ENCODE results near the gene NHSL1. TPM values are rescaled to one million over a fixed set of nuclear protein-coding genes. Genes with fewer than 3 reads are reported as not detected.

Gene NHSL1
- total and polyA plus RNA-seq, 4 donors: 6.6 to 33.0 (median 20.7) TPM

DNA sequence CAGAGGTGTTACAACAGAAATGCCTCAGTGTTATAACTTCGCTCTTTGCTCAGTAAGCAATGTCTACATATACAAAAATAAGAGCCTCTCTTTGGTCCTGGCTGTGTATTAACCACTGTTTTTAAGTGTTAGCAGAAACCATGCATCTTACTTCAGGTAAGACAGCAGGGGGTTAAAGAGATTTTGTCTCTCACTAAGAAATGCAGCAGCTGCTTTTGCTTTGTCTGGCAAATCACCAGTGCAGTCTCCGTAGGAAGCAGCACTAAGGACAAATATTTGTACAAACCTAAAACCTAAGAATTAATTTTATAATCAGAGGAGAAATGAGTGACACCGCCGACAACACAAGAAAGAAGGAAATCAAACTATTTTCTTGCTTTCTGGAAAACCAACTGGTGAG is 120.8 kb downstream of the NHSL1 start (continued):
- TF ChIP-seq, protein P1, sequence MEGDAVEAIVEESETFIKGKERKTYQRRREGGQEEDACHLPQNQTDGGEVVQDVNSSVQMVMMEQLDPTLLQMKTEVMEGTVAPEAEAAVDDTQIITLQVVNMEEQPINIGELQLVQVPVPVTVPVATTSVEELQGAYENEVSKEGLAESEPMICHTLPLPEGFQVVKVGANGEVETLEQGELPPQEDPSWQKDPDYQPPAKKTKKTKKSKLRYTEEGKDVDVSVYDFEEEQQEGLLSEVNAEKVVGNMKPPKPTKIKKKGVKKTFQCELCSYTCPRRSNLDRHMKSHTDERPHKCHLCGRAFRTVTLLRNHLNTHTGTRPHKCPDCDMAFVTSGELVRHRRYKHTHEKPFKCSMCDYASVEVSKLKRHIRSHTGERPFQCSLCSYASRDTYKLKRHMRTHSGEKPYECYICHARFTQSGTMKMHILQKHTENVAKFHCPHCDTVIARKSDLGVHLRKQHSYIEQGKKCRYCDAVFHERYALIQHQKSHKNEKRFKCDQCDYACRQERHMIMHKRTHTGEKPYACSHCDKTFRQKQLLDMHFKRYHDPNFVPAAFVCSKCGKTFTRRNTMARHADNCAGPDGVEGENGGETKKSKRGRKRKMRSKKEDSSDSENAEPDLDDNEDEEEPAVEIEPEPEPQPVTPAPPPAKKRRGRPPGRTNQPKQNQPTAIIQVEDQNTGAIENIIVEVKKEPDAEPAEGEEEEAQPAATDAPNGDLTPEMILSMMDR (IDR thresholded peaks at IDR 0.05; ENCODE audit: low read depth, low read length, missing input control): no peak

DNA sequence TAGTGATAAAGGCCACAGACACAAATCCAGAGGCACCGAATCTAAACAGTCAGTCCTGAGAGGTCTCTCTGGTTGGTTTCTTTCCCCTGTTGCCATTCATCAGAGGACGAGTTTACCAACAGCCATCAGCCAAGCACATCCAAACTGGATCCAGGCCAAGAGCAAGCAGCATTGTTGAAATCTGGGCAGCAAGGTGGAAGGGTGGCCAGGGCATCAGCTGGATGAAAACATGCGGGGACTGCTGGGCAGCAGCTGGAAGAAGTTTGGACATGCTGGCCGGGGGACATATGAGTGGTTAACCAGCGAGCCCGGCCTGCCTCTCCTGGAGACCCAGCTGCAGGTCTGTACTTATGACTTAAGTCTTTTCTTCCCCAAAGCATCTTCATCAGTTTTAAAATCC is 121.5 kb downstream of the NHSL1 start, which contains the start of gene SMIM28:
TSS of gene SMIM28 (plus strand) at position 62 of the 400 bp plus-strand sequence. CDS start at position 230, 168 bp downstream.
- WGBS: 62% methylated on average over 6 of the region's 6 CpGs
- Histone ChIP-seq H3K36me3 (ENCODE audit: control insufficient read depth in 4 of 4, insufficient read depth in 3 of 4, low read depth in 1 of 4, low read length in 3 of 4) (no peaks in the 10 kb centered on the region), H3K4me3 (ENCODE audit: low read depth in 1 of 3, low read length in 3 of 3) (no peak within 1 kb of the TSS)

DNA sequence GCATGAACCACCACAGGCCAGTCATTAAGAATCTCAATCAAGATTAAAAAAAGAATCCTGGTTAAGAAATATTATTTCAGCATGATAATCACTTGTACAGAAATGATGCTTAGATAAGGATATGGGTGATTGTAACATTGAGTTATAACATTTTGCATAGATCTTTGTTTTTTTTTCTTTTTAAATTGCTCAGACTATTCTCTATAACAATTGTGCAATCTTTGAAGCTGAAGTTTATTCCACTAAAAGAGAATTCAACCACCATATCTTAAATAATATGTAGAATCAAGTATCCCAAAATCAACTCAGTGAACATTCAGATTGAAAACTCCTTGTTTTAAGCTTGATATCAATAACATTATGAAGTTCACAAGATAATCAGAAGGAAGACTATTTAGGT is 122.3 kb downstream of the NHSL1 start:
- peaks cover 7 to 24% (median 14%) of the 10 kb centered on the region in 4 donors for H3K4me1 ChIP-seq (ENCODE audit: control insufficient read depth in 4 of 4, insufficient read depth in 4 of 4, low read length in 3 of 4)
- no peaks in the 10 kb centered on the region for H3K9me3 ChIP-seq (ENCODE audit: control insufficient read depth in 4 of 4, low read length in 3 of 4)
- H3K27ac ChIP-seq (ENCODE audit: low read depth in 1 of 2, low read length in 2 of 2): no peak overlapping the region
- no peak overlapping the region for H3K4me3 ChIP-seq (ENCODE audit: low read depth in 1 of 3, low read length in 3 of 3)
- TF ChIP-seq HNF4A (conservative IDR thresholded peaks at IDR 0.05) (no peak), JUND (IDR thresholded peaks at IDR 0.05) (no peak), FOXA2 (IDR thresholded peaks at IDR 0.05) (no peak), SP1 (IDR thresholded peaks at IDR 0.05) (no peak), NR2F2 (IDR thresholded peaks at IDR 0.05) (no peak)
- TF ChIP-seq, protein P2, sequence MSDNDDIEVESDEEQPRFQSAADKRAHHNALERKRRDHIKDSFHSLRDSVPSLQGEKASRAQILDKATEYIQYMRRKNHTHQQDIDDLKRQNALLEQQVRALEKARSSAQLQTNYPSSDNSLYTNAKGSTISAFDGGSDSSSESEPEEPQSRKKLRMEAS (IDR thresholded peaks at IDR 0.05): no peak
- no peak overlapping the region for H3K9ac ChIP-seq (ENCODE audit: low read depth in 1 of 2, low read length in 2 of 2)
- DNase-seq (ENCODE audit: low spot score): no peak
- H3K36me3 ChIP-seq (ENCODE audit: control insufficient read depth in 4 of 4, insufficient read depth in 3 of 4, low read depth in 1 of 4, low read length in 3 of 4): no peaks in the 10 kb centered on the region
- no peaks in the 10 kb centered on the region for H3K27me3 ChIP-seq (ENCODE audit: control insufficient read depth in 4 of 4, insufficient read depth in 4 of 4, low read length in 3 of 4)

More for the DNA sequence above, 121.5 kb downstream of the NHSL1 start, which contains the start of gene SMIM28:
- Histone ChIP-seq H3K9me3 (ENCODE audit: control insufficient read depth in 4 of 4, low read length in 3 of 4) (no peaks in the 10 kb centered on the region), H3K4me1 (ENCODE audit: control insufficient read depth in 4 of 4, insufficient read depth in 4 of 4, low read length in 3 of 4) (peaks cover 6 to 19% (median 13%) of the 10 kb centered on the region in 4 donors), H3K27me3 (ENCODE audit: control insufficient read depth in 4 of 4, insufficient read depth in 4 of 4, low read length in 3 of 4) (no peaks in the 10 kb centered on the region), H3K27ac (ENCODE audit: low read depth in 1 of 2, low read length in 2 of 2) (no peak within 1 kb of the TSS), H3K9ac (ENCODE audit: low read depth in 1 of 2, low read length in 2 of 2) (no peak within 1 kb of the TSS)
- no peak for DNase-seq (ENCODE audit: low spot score)
- no peak for TF ChIP-seq HNF4G (IDR thresholded peaks at IDR 0.05)
- no peak for TF ChIP-seq JUND (IDR thresholded peaks at IDR 0.05)
- TF ChIP-seq, protein P3, sequence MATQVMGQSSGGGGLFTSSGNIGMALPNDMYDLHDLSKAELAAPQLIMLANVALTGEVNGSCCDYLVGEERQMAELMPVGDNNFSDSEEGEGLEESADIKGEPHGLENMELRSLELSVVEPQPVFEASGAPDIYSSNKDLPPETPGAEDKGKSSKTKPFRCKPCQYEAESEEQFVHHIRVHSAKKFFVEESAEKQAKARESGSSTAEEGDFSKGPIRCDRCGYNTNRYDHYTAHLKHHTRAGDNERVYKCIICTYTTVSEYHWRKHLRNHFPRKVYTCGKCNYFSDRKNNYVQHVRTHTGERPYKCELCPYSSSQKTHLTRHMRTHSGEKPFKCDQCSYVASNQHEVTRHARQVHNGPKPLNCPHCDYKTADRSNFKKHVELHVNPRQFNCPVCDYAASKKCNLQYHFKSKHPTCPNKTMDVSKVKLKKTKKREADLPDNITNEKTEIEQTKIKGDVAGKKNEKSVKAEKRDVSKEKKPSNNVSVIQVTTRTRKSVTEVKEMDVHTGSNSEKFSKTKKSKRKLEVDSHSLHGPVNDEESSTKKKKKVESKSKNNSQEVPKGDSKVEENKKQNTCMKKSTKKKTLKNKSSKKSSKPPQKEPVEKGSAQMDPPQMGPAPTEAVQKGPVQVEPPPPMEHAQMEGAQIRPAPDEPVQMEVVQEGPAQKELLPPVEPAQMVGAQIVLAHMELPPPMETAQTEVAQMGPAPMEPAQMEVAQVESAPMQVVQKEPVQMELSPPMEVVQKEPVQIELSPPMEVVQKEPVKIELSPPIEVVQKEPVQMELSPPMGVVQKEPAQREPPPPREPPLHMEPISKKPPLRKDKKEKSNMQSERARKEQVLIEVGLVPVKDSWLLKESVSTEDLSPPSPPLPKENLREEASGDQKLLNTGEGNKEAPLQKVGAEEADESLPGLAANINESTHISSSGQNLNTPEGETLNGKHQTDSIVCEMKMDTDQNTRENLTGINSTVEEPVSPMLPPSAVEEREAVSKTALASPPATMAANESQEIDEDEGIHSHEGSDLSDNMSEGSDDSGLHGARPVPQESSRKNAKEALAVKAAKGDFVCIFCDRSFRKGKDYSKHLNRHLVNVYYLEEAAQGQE (IDR thresholded peaks at IDR 0.05): no peak
- TF ChIP-seq, protein P4, sequence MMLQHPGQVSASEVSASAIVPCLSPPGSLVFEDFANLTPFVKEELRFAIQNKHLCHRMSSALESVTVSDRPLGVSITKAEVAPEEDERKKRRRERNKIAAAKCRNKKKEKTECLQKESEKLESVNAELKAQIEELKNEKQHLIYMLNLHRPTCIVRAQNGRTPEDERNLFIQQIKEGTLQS (IDR thresholded peaks at IDR 0.05): no peak
- TF ChIP-seq YY1 (IDR thresholded peaks at IDR 0.05): no peak
- TF ChIP-seq FOXA2 (IDR thresholded peaks at IDR 0.05): no peak
- TF ChIP-seq, protein P5, sequence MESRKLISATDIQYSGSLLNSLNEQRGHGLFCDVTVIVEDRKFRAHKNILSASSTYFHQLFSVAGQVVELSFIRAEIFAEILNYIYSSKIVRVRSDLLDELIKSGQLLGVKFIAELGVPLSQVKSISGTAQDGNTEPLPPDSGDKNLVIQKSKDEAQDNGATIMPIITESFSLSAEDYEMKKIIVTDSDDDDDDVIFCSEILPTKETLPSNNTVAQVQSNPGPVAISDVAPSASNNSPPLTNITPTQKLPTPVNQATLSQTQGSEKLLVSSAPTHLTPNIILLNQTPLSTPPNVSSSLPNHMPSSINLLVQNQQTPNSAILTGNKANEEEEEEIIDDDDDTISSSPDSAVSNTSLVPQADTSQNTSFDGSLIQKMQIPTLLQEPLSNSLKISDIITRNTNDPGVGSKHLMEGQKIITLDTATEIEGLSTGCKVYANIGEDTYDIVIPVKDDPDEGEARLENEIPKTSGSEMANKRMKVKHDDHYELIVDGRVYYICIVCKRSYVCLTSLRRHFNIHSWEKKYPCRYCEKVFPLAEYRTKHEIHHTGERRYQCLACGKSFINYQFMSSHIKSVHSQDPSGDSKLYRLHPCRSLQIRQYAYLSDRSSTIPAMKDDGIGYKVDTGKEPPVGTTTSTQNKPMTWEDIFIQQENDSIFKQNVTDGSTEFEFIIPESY (IDR thresholded peaks at IDR 0.05): no peak
- no peak for TF ChIP-seq EGR1 (IDR thresholded peaks at IDR 0.05; ENCODE audit: low read depth in 2 of 2)
- TF ChIP-seq, protein P2 (IDR thresholded peaks at IDR 0.05): no peak

All from liver (tissue), 9 donors.